Neuronal stem cell (in vitro differentiated cells): ENCODE data around the gene MACF1.

Source experiments
- DNase-seq: peaks from one replicate; pipeline ENCODE4 v3.0.0-alpha.2; 2013; ENCODE audit warnings: low spot score
- H2AFZ ChIP-seq: one replicate; pipeline ENCODE4 v1.6.1; 2013; ENCODE audit warnings: mild to moderate bottlenecking, low read length, inconsistent platforms
- H2AK5ac ChIP-seq: 2 replicates; pipeline ENCODE4 v1.6.1; 2013; ENCODE audit warnings: low read depth, mild to moderate bottlenecking, inconsistent platforms, low read length, moderate library complexity, mixed read lengths
- H2BK120ac ChIP-seq: 2 replicates; pipeline ENCODE4 v1.6.1; 2013; ENCODE audit warnings: low read depth, mild to moderate bottlenecking, inconsistent platforms, low read length, moderate library complexity, mixed read lengths
- H2BK12ac ChIP-seq: one replicate; pipeline ENCODE4 v1.6.1; 2013; ENCODE audit warnings: low read length, inconsistent platforms
- H2BK15ac ChIP-seq: 2 replicates; pipeline ENCODE4 v1.6.1; 2013; ENCODE audit warnings: mild to moderate bottlenecking, low read length, inconsistent platforms, mixed read lengths
- H2BK5ac ChIP-seq: one replicate; pipeline ENCODE4 v1.6.1; 2013; ENCODE audit warnings: inconsistent platforms, mild to moderate bottlenecking, low read length, moderate library complexity
- H3K14ac ChIP-seq: one replicate; pipeline ENCODE4 v1.6.1; 2013; ENCODE audit warnings: low read length, inconsistent platforms
- H3K18ac ChIP-seq: 2 replicates; pipeline ENCODE4 v1.6.1; 2013; ENCODE audit warnings: low read length, inconsistent platforms
- H3K23ac ChIP-seq: 2 replicates; pipeline ENCODE4 v1.6.1; 2013; ENCODE audit warnings: low read depth, mild to moderate bottlenecking, mixed read lengths, low read length, inconsistent platforms; ENCODE audit not compliant: poor library complexity
- H3K27ac ChIP-seq: replicated peaks from 3 replicates; pipeline ENCODE4 v1.5.1; 2013; ENCODE audit warnings: low read length, inconsistent platforms
- H3K27me3 ChIP-seq, 3 experiments: 2 replicates each; pipeline ENCODE4 v1.6.1; 2013; ENCODE audit warnings: low read length in 3 of 3, mild to moderate bottlenecking in 2 of 3, inconsistent platforms in 1 of 3, low read depth in 1 of 3, mixed read lengths in 1 of 3, moderate library complexity in 1 of 3; ENCODE audit not compliant: control insufficient read depth in 3 of 3, insufficient read depth in 3 of 3
- H3K36me3 ChIP-seq, 2 donors: replicated peaks in 1 of 2; 2 replicates each; pipeline ENCODE4 v1.6.1; 2013; ENCODE audit warnings: low read length in 2 of 2; ENCODE audit not compliant: control insufficient read depth in 2 of 2, insufficient read depth in 2 of 2
- H3K4ac ChIP-seq: 2 replicates; pipeline ENCODE4 v1.6.1; 2013; ENCODE audit warnings: inconsistent platforms, mild to moderate bottlenecking, low read length, moderate library complexity
- H3K4me1 ChIP-seq, 2 donors: 1 replicate in 1 of 2; 2 replicates in 1 of 2; pipeline ENCODE4 v1.6.1; 2013; ENCODE audit warnings: low read length in 2 of 2, low read depth in 1 of 2; ENCODE audit not compliant: control insufficient read depth in 2 of 2, insufficient read depth in 1 of 2
- H3K4me2 ChIP-seq: one replicate; pipeline ENCODE4 v1.6.1; 2013; ENCODE audit warnings: mild to moderate bottlenecking, low read length, inconsistent platforms; ENCODE audit not compliant: insufficient read depth, poor library complexity, severe bottlenecking
- H3K4me3 ChIP-seq, 2 donors: 2 replicates each; pipeline ENCODE4 v1.5.1; 2013; ENCODE audit warnings: low read length in 2 of 2, mild to moderate bottlenecking in 2 of 2, inconsistent platforms in 1 of 2, moderate library complexity in 1 of 2
- H3K79me1 ChIP-seq: one replicate; pipeline ENCODE4 v1.6.1; 2013; ENCODE audit warnings: low read depth, mild to moderate bottlenecking, inconsistent platforms, low read length, moderate library complexity
- H3K9ac ChIP-seq: one replicate; pipeline ENCODE4 v1.6.1; 2013; ENCODE audit warnings: mild to moderate bottlenecking, low read depth, low read length, inconsistent platforms; ENCODE audit not compliant: poor library complexity
- H3K9me3 ChIP-seq, 2 donors: replicated peaks in 1 of 2; 2 replicates each; pipeline versions ENCODE3 to v1.6.1; 2013; ENCODE audit warnings: low read length in 2 of 2, mild to moderate bottlenecking in 2 of 2, inconsistent platforms in 1 of 2, low read depth in 1 of 2, mixed read lengths in 1 of 2, moderate library complexity in 1 of 2; ENCODE audit not compliant: control insufficient read depth in 2 of 2, insufficient read depth in 1 of 2
- H4K8ac ChIP-seq: one replicate; pipeline ENCODE4 v1.6.1; 2013; ENCODE audit warnings: low read depth, mild to moderate bottlenecking, inconsistent platforms, low read length, moderate library complexity
- H4K91ac ChIP-seq: one replicate; pipeline ENCODE4 v1.6.1; 2013; ENCODE audit warnings: low read length, low read depth, mild to moderate bottlenecking, inconsistent platforms; ENCODE audit not compliant: poor library complexity
- WGBS, 2 donors: extraction: QIAGEN DNeasy Blood & Tissue Kit; methylation state at CpG; one replicate each; pipeline ENCODE4 v1.1.7; 2013; ENCODE audit warnings: missing lambda C conversion rate in 2 of 2, mixed read lengths in 1 of 2; ENCODE audit not compliant: insufficient read length in 2 of 2, insufficient replicate concordance in 1 of 2; ENCODE audit errors: extremely low coverage in 2 of 2; 5-methylcytosine and 5-hydroxymethylcytosine counted together

MACF1 gene

DNA sequence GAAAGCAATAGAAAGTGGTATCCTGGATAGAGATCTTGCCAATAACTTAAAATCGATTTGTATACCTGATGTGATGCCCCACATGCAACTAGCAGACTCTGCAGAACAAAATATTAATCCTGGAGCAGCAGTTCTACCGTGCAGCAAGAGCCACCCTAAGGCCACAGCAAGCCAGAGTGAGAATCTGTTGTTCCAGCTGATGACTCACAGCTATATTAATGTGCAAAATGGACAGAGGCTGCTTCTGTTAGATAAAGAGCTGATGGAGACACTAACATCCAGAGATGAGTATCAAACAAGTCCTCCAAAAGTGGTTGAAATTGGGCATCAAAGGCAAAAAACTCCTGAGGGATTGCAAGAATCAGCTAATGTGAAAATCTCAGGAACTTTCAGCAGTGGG, 127.8 kb downstream of the MACF1 start:
- no CpG with 5 or more reads among the region's 2 CpGs for WGBS, 2 donors
- Histone ChIP-seq H3K36me3 (peaks cover 34 to 100% of the 10 kb centered on the region in 2 donors), H3K9me3 (no peaks in the 10 kb centered on the region), H3K14ac (no peak overlapping the region), H3K4me1 (peaks cover 0 to 1% of the 10 kb centered on the region in 2 donors), H2BK5ac (no peak overlapping the region), H2BK15ac (no peak overlapping the region), H3K27me3 (no peaks in the 10 kb centered on the region), H3K79me1 (no peaks in the 10 kb centered on the region), H3K4me2 (no peak overlapping the region), H4K8ac (no peak overlapping the region), H4K91ac (no peak overlapping the region), H2BK120ac (no peak overlapping the region), H3K4me3 (no peak overlapping the region), H3K23ac (no peak overlapping the region), H3K9ac (no peak overlapping the region), H3K18ac (no peak overlapping the region), H2BK12ac (no peak overlapping the region), H2AK5ac (no peak overlapping the region), H3K4ac (no peak overlapping the region), H2AFZ (no peak overlapping the region), H3K27ac (no peak overlapping the region)
- DNase-seq = no peak

- Histone ChIP-seq H2BK5ac (no peak overlapping the region), H2AFZ (no peak overlapping the region), H3K27ac (no peak overlapping the region), H3K23ac (no peak overlapping the region), H3K9ac (no peak overlapping the region), H4K8ac (no peak overlapping the region), H3K14ac (no peak overlapping the region), H3K4me3 (no peak overlapping the region), H3K4ac (no peak overlapping the region), H2BK12ac (no peak overlapping the region), H2BK120ac (no peak overlapping the region), H2BK15ac (no peak overlapping the region), H3K79me1 (no peaks in the 10 kb centered on the region), H3K4me1 (peaks cover 0 to 1% of the 10 kb centered on the region in 2 donors), H3K4me2 (no peak overlapping the region), H3K36me3 (peaks cover 30 to 98% of the 10 kb centered on the region in 2 donors), H3K27me3 (no peaks in the 10 kb centered on the region), H4K91ac (no peak overlapping the region), H2AK5ac (no peak overlapping the region), H3K18ac (no peak overlapping the region), H3K9me3 (no peaks in the 10 kb centered on the region)
- DNase-seq = no peak
- WGBS, 2 donors = no CpG with 5 or more reads among the region's 2 CpGs
Measured at GRCh38 chr1:39332828-39333227, 128.3 kb downstream of the MACF1 start.

- Histone ChIP-seq H2BK15ac (no peak overlapping the region), H4K91ac (no peak overlapping the region), H4K8ac (no peak overlapping the region), H3K23ac (no peak overlapping the region), H3K27me3 (no peaks in the 10 kb centered on the region), H2AK5ac (no peak overlapping the region), H2BK5ac (no peak overlapping the region), H3K4ac (no peak overlapping the region), H3K9me3 (no peaks in the 10 kb centered on the region), H3K27ac (no peak overlapping the region), H3K4me1 (peaks cover 0 to 1% of the 10 kb centered on the region in 2 donors), H2AFZ (no peak overlapping the region), H2BK120ac (no peak overlapping the region), H3K18ac (no peak overlapping the region), H3K4me3 (no peak overlapping the region), H3K36me3 (peaks cover 28 to 98% of the 10 kb centered on the region in 2 donors), H2BK12ac (no peak overlapping the region), H3K14ac (no peak overlapping the region), H3K4me2 (no peak overlapping the region), H3K79me1 (no peaks in the 10 kb centered on the region), H3K9ac (no peak overlapping the region)
- DNase-seq = no peak
- WGBS, 2 donors = no CpG with 5 or more reads among the region's 4 CpGs
Measured at GRCh38 chr1:39333296-39333695, 128.8 kb downstream of the MACF1 start.

DNA sequence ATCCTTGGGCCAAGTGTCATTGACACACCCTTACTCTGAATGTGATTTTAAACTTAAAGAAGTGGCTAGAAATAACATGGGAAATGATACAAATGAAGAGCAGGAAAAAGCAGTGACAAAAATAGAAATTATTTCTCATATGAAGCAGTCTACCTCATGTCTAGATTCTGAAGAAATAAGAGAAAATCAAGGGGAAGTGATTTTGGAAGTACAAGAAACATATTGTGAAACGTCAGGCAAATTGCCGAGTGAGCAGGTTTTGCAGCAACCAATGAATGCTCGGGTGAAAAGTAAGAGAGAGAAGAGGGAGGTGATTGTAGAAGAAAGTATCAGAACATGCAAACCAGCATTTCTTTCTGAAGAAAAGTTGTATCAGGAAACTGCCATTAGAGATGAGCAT, 130.7 kb downstream of the MACF1 start:
- no CpG with 5 or more reads among the region's 3 CpGs for WGBS, 2 donors
- H3K14ac ChIP-seq = no peak overlapping the region
- H3K4me3 ChIP-seq = no peak overlapping the region
- no peak for DNase-seq
- no peak overlapping the region for H2BK15ac ChIP-seq
- no peak overlapping the region for H3K9ac ChIP-seq
- no peak overlapping the region for H3K18ac ChIP-seq
- no peaks in the 10 kb centered on the region for H3K9me3 ChIP-seq
- no peak overlapping the region for H2AFZ ChIP-seq
- H3K4ac ChIP-seq = no peak overlapping the region
- H4K8ac ChIP-seq = no peak overlapping the region
- H4K91ac ChIP-seq = no peak overlapping the region
- H3K27me3 ChIP-seq = no peaks in the 10 kb centered on the region
- no peak overlapping the region for H3K4me2 ChIP-seq
- no peak overlapping the region for H2BK120ac ChIP-seq
- no peak overlapping the region for H3K23ac ChIP-seq
- no peak overlapping the region for H3K27ac ChIP-seq
- H2BK12ac ChIP-seq = no peak overlapping the region
- H2AK5ac ChIP-seq = no peak overlapping the region
- peaks cover 0 to 1% of the 10 kb centered on the region in 2 donors for H3K4me1 ChIP-seq
- peaks cover 2% of the 10 kb centered on the region for H3K79me1 ChIP-seq
- H2BK5ac ChIP-seq = no peak overlapping the region
- peaks cover 36 to 98% of the 10 kb centered on the region in 2 donors for H3K36me3 ChIP-seq
